Glomerular endothelial cell (primary cell): Measurements from ENCODE around the gene KRT38. TPM values are rescaled to one million over a fixed set of nuclear protein-coding genes. Genes with fewer than 3 reads are reported as not detected.
A peak's percentile ranks its signal among the peaks of the same experiment; 100 is the strongest.
"Not testable (repeated sequence)": the region's sequence is repeated elsewhere in the genome, so short reads cannot be mapped to it uniquely, and the experiment has no call there.

ENCODE experiments used
- DNase-seq: peaks from one replicate; pipeline ENCODE4 v3.0.0-alpha.2; 2011; ENCODE audit warnings: low read depth, low spot score; ENCODE audit errors: extremely low read depth
- total RNA-seq: library from RNA; depleted of rRNA; stranded (reverse); fragments of >200 nt; gene quantifications from 2 replicates; pipeline ENCODE4 v1.2.3, GENCODE V29; 2015

KRT38 gene
- total RNA-seq, 1 donor from 2014 or later, result not detected

DNA sequence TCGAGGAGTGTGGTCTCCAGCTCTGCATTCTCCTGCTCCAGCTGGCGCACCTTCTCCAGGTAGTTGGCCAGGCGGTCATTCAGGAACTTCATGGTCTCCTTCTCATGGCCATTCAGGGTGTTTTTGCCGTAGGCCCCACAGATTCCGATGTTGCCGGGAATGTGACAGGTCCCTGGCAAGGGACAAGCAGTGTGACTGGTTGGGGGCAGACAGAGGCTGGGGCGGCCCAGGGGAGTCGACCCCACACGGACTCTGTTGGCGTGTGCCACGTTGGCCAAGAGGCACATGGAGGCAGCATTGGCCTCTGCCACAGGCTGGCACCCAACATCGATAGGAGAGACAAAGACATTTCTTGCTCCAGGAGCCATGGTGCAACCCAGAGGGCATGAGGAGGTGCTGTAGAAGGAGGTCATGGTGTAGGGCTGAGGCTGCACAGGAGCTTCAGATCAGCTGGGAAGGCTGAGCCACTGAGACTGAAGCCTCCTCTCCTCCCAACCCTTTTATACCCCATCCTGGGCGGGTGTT is 16.6 kb downstream of the KRT38 start, which contains the start of gene KRT37:
TSS of gene KRT37 (minus strand) at position 475 of the 525 bp plus-strand sequence. CDS start at position 413, 62 bp downstream.
- no peak for DNase-seq

DNA sequence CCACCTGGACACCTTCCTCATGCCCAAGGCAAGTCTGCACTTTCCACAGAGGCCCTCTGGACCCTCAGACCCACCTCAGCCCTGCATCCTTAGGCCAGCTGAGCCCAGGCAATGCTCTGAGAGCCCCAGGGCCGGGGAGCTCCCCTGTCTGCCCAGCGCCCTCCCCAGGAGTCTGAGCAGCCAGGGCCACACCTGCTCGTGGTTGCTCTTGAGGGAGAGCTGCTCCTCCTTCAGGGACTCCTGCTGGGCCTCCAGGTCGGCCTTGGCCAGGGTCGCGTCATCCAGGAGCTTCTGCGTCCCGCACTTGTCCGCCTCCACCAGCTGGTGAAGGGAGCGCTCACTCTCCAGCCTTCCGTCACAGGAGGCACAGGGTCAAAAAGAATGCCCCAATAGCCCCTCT is 18.2 kb downstream of the KRT38 start:
- not testable (repeated sequence) for DNase-seq

DNA sequence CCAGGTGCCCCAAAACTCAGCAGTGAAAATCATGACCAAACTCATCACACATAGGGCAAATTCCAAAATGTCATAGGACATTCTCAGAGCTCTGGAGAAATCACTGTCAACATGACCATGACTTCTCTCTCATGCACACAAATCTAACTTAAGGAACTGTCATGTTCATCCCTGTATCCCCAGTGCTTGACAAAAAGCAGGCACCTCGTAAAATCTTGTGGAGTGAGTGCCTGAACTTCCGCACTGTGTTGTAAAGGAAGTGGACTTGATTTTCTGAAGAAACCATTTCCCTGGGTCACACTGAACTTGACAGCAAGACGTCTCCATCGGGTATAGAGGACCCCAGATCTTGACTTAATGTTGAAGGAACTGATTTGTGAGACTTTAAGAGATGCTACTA is 19.2 kb downstream of the KRT38 start:
- DNase-seq, result no peak

DNA sequence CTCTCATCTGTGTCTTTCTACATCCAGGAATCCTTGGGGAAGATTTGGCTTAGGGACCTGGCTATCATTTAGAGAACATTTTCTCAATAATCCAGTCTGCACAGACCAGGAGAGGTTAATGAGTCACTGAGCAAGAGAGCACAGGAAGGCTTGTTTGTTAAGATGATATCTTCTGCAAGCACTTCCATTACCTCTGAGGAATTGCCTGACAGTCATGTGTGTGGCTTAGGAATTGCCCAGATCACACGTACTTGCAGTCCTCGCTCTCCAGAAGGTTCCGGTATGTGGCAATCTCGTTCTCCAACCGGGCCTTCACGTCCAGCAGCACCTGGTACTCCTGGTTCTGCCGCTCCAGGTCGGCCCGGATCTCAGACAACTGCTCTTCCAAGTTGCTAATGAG is 19.7 kb downstream of the KRT38 start:
- no peak for DNase-seq

DNA sequence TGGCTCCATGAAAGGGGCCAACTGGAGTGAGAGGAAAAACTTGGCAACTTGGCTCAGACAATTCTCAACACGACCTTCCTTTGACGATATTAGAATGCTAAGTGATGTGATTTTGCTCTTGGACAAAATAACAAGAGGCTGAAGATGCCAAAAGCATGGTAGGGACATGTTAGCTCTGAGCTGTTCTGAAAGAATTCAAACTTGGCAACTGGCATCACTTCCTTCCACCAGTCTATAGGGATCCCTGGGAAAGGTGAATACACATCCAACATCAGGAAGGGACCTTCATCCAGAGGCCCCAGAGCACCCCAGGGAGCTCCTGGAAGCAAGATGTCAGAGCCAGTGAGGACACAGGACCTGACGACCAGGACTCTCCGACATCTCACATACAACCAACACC is 20.6 kb downstream of the KRT38 start:
- no peak for DNase-seq

DNA sequence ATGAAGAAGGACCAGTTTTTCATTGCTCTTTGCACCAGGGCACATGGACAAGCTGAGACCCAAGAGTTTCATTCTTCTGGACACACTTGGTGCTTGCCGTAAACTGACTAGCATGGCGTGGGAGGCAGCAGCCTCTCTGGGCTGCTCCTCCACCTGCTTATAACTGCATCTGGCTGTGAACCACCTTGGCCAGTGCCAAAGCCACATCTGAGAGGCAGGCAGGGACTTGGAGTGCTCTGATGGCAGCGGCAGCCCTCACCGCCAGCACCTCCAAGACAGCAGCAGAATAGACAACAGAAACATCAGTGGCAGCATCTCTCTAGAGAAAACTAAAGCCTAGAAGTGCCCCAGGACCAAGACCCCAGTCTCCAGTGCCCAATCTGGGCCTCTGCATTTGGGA is 21.1 kb downstream of the KRT38 start:
- DNase-seq, result no peak

DNA sequence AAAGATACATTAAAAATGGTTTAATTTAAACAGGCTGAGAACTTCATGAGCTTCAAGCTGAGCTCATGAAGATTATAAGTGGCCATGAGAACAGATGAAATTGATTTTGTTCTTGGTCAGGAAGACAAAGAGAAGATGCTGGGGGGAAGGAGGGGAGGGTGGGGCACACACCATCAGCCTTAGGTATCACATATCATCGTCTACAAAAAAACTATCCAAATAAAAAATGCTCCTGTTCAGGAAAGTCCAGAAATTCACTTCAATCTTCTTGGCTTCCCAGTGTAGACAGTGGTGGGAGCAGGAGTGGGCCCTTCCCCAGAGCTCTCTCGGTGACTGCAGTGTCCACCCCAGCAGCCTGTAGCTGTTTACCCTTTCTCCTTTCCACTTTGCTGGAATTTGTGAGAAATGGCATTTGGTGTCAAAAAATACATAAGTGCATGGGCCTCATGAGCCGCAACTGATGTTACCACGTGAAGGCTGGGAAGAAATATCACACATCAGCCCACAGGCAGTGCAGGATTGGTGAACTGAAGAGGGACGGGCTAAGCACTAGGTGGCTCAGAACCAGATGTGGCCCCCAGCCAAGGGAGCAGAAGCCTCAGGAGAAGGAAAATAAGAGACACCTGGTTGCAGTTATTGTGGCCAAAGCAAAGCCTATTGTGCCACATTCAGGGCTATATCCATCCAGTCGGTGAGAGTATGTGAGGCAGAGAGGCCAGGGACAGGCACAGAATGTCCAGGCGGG is 22.5 kb downstream of the KRT38 start:
- DNase-seq, result no peak

DNA sequence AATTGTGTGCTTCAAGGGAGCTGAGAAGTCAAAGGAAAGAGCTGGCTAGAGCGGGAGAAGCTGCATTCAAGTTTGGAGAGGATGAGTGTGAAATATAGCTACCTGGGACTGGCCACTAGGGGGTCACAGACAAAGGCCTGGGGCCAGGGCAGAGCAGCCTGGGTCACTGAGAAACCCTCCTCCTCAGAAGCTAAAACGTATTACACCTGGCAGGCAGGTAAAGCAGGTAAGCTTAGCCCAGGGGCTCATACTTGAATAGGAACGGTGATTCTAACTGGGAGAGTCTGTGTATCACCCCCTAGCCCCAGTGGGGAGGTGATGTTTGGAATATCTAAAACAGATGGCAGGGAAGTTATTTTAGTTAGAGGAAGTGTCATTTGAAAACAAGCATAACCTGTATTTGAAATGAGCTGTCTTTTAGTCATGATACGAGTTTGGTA is 23.2 kb downstream of the KRT38 start:
- DNase-seq, result no peak

DNA sequence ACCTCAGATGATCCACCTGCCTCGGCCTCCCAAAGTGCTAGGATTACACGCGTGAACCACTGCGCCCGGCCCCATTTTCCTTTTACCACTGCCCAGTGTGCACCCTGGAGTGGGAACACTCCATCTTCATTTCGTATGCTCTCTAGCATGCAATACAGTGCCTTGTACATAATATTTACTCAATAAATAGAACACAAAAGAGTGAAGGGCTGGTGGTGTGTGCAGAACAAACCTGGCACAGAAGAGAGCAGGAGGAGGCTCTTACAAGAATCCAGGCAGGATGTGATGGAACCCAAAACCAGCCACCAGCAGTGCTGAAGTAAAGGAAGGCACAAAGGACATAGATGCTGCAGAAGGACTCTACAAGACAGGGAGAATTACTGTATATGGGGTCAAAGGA is 23.7 kb downstream of the KRT38 start:
- DNase-seq, result no peak

DNA sequence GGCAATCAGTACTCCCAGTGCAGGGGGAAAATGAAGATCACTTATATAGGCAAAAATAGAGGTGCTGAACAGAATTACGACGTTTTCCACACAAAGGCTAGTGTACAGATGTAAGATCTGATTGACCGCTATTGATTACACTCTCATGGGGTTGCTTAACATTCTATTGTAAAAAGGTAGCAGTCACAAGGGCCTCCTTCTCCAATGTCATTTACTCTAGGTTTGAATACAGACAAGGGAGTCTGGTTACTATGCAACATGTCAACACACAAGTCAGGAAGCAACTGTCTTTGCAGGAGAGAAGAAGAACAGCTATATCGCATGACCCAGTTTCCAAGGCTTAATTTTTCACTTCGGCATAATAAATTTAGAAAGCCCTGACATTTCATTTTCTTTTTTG is 24.3 kb downstream of the KRT38 start:
- DNase-seq, result no peak

DNA sequence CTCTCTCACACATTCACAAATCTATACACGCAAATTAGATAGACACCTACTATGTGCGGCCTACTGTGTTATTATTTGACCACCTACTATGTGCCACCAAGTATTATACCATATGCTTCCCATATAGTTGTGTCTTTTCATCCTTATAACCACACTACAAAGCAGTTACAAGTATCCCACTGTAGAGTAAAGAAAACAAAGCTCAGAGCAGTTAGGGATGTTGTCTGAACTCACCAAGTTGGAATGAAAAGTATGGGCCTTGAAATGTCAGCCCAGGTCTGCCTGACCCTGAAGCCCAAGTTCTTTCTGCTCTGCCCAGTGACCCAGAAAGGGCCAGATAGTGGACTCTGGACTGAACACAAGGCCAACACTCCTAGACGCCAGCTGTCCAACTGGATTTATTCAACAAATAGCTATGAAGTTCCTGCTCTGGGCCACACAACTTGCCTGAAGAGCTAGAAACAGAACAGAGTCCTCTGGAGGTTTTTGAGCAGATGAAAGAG is 24.9 kb downstream of the KRT38 start:
- DNase-seq, result no peak

DNA sequence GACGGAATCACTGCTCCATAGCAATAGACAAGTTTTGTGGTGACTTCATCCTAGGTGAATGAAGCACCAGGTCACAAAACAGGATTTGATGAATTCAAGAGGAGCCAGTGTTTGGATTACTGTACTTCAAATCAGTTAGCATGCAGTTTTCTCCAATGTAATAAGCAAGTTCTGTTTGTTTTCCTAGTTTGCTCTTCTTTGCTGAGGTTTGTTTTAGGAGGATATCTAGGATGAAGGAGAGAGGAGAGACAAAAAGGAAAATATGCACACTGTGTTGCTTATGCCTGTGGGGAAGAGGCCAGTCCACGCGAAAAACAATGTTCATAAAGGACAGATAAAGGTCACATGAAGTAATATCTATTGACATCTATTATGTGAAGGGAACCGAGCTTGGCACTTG is 25.4 kb downstream of the KRT38 start:
- no peak for DNase-seq

DNA sequence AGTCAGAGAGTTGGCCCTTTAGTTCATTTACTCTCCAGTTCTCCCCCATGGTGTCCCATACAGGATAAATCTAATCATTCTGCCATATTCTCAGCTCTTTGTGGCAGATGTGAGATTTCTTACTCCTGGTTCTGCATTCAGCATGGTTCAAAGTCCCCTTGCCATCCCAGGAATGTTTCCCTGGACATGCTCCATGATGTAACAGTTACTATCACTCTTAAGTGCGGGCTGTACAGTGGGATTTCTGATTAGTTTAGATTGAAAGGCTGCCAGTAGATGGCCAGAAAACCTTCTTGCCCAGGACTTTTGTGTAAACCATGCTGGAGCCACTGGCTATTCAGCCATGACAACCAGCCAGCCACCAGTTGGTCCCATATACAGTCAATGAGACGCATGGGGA is 26.8 kb downstream of the KRT38 start:
- DNase-seq, result no peak

DNA sequence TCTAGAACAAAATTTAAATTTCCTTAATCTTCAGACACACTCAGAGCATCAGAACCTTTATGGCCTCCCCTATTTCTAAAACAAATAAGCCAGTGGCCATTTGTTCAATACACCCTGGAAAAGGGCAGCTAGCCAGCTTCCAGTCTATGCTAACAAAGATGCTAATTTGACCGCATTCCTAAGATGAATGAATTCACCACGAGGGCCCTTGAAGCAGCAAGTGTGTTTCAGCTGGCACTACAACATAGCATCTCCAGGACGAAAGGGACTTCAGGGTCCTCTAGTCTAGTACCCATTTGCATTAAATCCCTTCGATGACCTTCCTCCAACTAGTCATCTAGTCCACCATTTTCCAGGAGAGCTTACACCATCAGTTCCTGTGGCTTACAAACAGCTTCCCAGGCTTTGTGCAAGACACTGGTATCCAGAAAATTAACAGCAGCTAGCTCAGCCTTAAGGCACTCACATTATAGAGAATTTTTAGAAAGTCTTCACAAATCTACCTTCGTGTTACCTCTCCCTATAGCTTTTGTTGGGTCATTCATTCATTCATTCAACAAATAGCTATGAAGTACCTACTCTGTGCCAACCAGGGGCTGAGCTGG is 27.3 kb downstream of the KRT38 start:
- DNase-seq, result no peak

DNA sequence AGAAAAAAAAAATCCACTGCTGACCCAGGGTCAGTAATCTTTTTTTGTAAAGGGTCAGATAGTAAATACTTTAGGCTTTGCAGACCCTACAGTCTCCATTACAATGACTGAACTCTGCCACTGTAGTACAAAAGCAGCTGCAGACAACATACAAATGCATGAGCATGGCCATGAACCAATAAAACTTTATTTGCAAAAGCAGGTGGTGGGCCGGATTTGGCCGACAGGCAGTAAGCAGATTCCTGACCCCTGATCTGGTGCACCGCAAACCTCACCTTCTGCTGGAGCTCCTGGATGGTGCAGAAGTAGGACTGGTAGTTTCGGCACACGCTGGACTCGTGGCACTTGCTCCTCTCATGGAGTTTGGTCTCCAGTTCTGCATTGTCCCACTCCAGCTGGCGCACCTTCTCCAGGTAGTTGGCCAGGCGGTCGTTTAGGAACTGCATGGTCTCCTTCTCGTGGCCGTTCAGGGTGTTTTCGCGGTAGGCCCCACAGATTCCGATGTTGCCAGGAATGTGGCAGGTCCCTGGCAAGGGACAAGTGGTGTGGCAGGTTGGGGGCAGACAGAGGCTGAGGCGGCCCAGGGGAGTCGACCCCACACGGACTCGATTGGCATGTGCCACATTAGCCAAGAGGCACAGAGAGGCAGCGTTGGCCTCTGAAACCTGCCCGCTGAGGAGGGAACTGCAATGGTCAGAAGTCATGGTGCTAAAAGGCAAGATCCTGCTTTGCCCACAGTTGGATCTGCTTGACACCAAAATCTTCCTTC is 29.5 kb downstream of the KRT38 start:
- DNase-seq, result no peak

DNA sequence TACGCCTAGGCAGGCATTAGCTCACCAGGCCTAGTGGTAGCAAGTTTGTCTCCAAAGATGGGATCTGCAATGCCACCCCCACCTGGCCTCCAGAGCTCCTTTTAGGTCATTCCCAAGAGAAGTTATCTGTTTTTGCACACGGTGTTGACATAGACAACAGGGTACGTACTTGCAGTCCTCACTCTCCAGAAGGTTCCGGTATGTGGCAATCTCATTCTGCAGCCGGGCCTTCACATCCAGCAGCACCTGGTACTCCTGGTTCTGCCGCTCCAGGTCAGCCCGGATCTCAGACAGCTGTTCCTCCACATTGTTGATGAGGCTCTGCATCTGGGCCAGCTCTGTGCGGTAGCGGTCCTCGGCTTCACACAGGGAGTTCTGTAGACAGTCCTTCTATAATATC is 33.6 kb downstream of the KRT38 start:
- DNase-seq, result no peak

DNA sequence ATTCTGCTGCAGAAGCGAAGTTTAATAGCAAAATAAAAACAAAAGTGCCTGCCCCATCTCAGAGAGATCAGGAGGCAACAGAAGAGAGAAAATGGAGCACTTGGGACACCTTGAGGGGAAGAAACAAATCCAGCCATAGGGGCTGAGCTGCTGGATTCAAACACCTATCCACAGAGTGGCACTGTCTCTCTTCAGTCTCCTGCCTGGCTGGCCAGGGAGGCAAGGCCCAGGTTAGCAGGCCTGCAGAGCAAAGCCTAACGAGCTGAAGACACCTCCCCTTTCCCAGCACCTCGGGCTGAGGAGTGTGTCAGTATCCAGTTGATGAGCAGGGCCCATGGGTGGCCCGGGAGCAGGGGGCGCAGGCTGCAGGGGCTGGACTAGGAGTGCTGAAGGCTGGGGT is 34.6 kb downstream of the KRT38 start:
- DNase-seq, result no peak

DNA sequence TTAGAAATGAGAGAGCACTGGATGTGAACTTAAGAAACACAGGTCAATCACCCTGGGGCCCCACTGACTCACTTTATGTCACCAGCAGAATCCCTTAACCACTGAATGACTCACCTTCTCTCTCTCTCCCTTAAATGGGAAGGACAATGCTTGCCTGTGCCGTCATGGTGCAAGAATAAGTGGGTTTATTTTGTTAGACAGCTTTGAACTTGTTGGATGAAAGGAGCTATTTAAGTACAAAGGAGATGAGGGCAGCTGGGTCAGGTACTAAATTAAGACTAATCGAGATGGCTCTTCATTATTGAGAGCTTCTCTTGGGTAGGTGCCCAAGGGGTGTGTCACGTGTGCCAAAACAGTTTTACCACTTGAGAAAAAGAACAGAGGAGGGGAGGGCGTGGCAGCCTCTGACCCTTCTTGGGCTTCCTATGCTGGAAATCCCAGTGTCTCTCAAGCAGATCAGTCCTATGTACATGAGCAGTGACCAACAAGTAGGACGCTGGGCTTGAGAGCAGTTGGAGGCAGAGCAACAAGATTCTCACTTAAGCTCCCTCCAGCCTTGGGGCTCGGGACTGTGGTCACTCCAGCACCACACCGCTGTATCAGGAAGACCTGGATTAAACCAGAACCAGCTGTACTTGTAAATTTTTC is 36.6 kb downstream of the KRT38 start:
- peak; percentile 20 for DNase-seq

DNA sequence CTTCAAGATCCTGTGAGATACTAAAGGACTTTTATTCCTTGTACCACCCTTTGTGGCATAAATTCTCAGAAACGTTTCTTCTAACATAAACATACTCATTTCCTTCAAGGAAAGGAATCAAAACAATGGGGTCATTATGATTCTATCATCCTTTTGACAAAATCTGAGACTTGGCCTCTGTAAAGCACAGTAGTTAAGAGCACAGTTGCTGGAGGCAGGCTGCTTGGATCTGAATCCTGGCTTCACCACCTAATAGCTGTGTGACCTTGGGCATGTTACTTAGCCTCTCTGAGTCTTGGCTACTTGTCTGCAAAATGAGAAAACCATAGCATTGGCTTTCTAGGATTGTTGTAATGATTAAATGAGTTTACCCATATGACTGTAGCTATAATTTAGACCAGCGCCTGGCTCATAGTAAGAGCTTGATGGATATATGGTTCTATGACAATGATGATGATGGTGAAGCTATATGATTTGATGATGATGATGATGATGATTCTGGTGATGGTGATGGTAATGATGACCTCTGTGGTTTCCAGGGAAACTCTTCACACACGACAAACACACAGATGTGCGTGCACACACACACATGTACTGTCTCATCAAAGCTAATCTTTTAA is 37.3 kb downstream of the KRT38 start:
- DNase-seq, result peak; percentile 20

DNA sequence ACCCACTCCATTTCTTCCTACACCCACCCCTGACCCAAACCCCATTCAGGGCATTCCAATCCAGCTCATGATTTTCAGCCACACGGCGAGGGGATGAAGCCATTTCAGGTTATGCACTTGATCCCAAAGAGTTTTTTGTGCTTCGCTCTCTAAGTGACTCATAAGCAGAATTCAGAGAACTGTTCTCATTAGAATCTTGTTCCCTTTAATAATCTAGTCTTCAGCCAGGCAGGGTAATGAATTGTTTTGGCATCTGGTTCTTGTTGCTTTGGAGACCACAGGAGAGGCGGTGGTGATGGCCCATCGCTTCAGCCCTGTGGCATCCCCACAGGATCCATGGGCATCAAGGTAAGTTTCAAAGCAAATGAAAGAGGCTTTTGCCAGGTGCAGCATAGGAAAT is 38.6 kb downstream of the KRT38 start:
- no peak for DNase-seq
